H9 (cell line): Measurements from ENCODE around the gene FERMT2. TPM values are rescaled to one million over a fixed set of nuclear protein-coding genes. Genes with fewer than 3 reads are reported as not detected.

Source experiments
- DNase-seq: peaks from one replicate; pipeline ENCODE4 v3.0.0-alpha.2; 2017
- H2AFZ ChIP-seq: one replicate; pipeline ENCODE4 v1.6.1; 2013; ENCODE audit warnings: mild to moderate bottlenecking, low read length, control low read depth, moderate library complexity
- H2AK5ac ChIP-seq: 2 replicates; pipeline ENCODE4 v1.6.1; 2013; ENCODE audit warnings: low read length, control low read depth, mixed read lengths; ENCODE audit not compliant: insufficient read length
- H2BK120ac ChIP-seq: one replicate; pipeline ENCODE4 v1.6.1; 2013; ENCODE audit warnings: low read depth, mild to moderate bottlenecking, low read length, control low read depth, inconsistent platforms; ENCODE audit not compliant: poor library complexity, severe bottlenecking
- H2BK12ac ChIP-seq: 2 replicates; pipeline ENCODE4 v1.6.1; 2013; ENCODE audit warnings: low read length, control low read depth, mixed read lengths, low read depth; ENCODE audit not compliant: insufficient read length
- H2BK15ac ChIP-seq: 2 replicates; pipeline ENCODE4 v1.6.1; 2013; ENCODE audit warnings: low read depth, low read length, control low read depth
- H2BK20ac ChIP-seq: one replicate; pipeline ENCODE4 v1.6.1; 2013; ENCODE audit warnings: low read depth, mild to moderate bottlenecking, low read length, control low read depth, inconsistent platforms; ENCODE audit not compliant: poor library complexity, severe bottlenecking
- H2BK5ac ChIP-seq: 2 replicates; pipeline ENCODE4 v1.6.1; 2013; ENCODE audit warnings: low read length, control low read depth, mixed read lengths; ENCODE audit not compliant: insufficient read length
- H3K14ac ChIP-seq: 2 replicates; pipeline ENCODE4 v1.6.1; 2013; ENCODE audit warnings: low read length, control low read depth; ENCODE audit not compliant: insufficient read depth
- H3K18ac ChIP-seq: 2 replicates; pipeline ENCODE4 v1.6.1; 2013; ENCODE audit warnings: low read depth, mild to moderate bottlenecking, mixed read lengths, low read length, control low read depth; ENCODE audit not compliant: insufficient read length
- H3K23ac ChIP-seq: 2 replicates; pipeline ENCODE4 v1.6.1; 2013; ENCODE audit warnings: low read length, control low read depth, mixed read lengths, low read depth; ENCODE audit not compliant: insufficient read length
- H3K23me2 ChIP-seq: 2 replicates; pipeline ENCODE4 v1.6.1; 2013; ENCODE audit warnings: low read depth, mild to moderate bottlenecking, mixed read lengths, low read length, control low read depth; ENCODE audit not compliant: insufficient read length, poor library complexity, severe bottlenecking
- H3K27ac ChIP-seq: 2 replicates; pipeline ENCODE4 v1.5.1; 2013; ENCODE audit warnings: low read length, control low read depth, mixed read lengths, low read depth; ENCODE audit not compliant: insufficient read length
- H3K27me3 ChIP-seq: 2 replicates; pipeline ENCODE4 v1.6.1; 2013; ENCODE audit warnings: low read length, control low read depth, inconsistent platforms; ENCODE audit not compliant: insufficient read depth
- H3K4ac ChIP-seq: 2 replicates; pipeline ENCODE4 v1.6.1; 2013; ENCODE audit warnings: low read depth, mild to moderate bottlenecking, control low read depth, inconsistent platforms, low read length, moderate library complexity
- H3K4me1 ChIP-seq: 2 replicates; pipeline ENCODE4 v1.6.1; 2013; ENCODE audit warnings: low read length, control low read depth, inconsistent platforms; ENCODE audit not compliant: insufficient read depth
- H3K4me2 ChIP-seq: 2 replicates; pipeline ENCODE4 v1.6.1; 2013; ENCODE audit warnings: low read length, control low read depth, mixed read lengths; ENCODE audit not compliant: insufficient read length, insufficient read depth
- H3K56ac ChIP-seq: 2 replicates; pipeline ENCODE4 v1.6.1; 2013; ENCODE audit warnings: low read depth, mild to moderate bottlenecking, mixed read lengths, low read length, control low read depth; ENCODE audit not compliant: insufficient read length
- H3K79me1 ChIP-seq: 2 replicates; pipeline ENCODE4 v1.6.1; 2013; ENCODE audit warnings: low read depth, mild to moderate bottlenecking, moderate library complexity, low read length, control low read depth, inconsistent platforms; ENCODE audit not compliant: insufficient read depth, poor library complexity, severe bottlenecking
- H3K79me2 ChIP-seq: 2 replicates; pipeline ENCODE4 v1.6.1; 2013; ENCODE audit warnings: low read length, control low read depth, inconsistent platforms; ENCODE audit not compliant: insufficient read depth
- H3K9ac ChIP-seq: 2 replicates; pipeline ENCODE4 v1.6.1; 2013; ENCODE audit warnings: low read length, control low read depth, mixed read lengths; ENCODE audit not compliant: insufficient read length; ENCODE audit errors: extremely low read depth
- H3K9me3 ChIP-seq: one replicate; pipeline ENCODE4 v1.6.1; 2013; ENCODE audit warnings: low read depth, low read length, inconsistent platforms; ENCODE audit not compliant: control insufficient read depth
- H3T11ph ChIP-seq: one replicate; pipeline ENCODE4 v1.6.1; 2013; ENCODE audit warnings: mild to moderate bottlenecking, low read length, control low read depth, inconsistent platforms
- H4K20me1 ChIP-seq: one replicate; pipeline ENCODE4 v1.6.1; 2013; ENCODE audit not compliant: control insufficient read depth, insufficient read length, insufficient read depth
- H4K5ac ChIP-seq: 2 replicates; pipeline ENCODE4 v1.6.1; 2013; ENCODE audit warnings: low read depth, mild to moderate bottlenecking, mixed read lengths, low read length, control low read depth; ENCODE audit not compliant: insufficient read length
- H4K8ac ChIP-seq: replicated peaks from 2 replicates; pipeline ENCODE4 v1.6.1; 2013; ENCODE audit warnings: low read length, control low read depth, mixed read lengths, low read depth; ENCODE audit not compliant: insufficient read length
- H4K91ac ChIP-seq: 2 replicates; pipeline ENCODE4 v1.6.1; 2013; ENCODE audit warnings: low read depth, mild to moderate bottlenecking, moderate library complexity, mixed read lengths, low read length, control low read depth; ENCODE audit not compliant: insufficient read length
- H3K27ac Mint-ChIP-seq, 3 experiments: 2 replicates in 2 of 3; 3 replicates in 1 of 3; pipeline ENCODE4 v1.8.0; 2020 to 2021; ENCODE audit warnings: mixed read lengths in 3 of 3, mild to moderate bottlenecking in 1 of 3, moderate library complexity in 1 of 3
- H3K27me3 Mint-ChIP-seq: 2 replicates; pipeline ENCODE4 v1.8.0; 2021; ENCODE audit warnings: low read depth, mild to moderate bottlenecking, moderate library complexity, mixed read lengths
- H3K36me3 Mint-ChIP-seq, 3 experiments: 2 replicates in 2 of 3; 3 replicates in 1 of 3; pipeline ENCODE4 v1.8.0; 2020 to 2021; ENCODE audit warnings: low read depth in 3 of 3, mixed read lengths in 3 of 3; ENCODE audit not compliant: insufficient read depth in 1 of 3
- H3K4me1 Mint-ChIP-seq, 2 experiments: 2 replicates each; pipeline ENCODE4 v1.8.0; 2020; ENCODE audit warnings: mixed read lengths in 2 of 2
- H3K4me3 Mint-ChIP-seq, 2 experiments: 2 replicates in 1 of 2; 3 replicates in 1 of 2; pipeline ENCODE4 v1.8.0; 2020 to 2021; ENCODE audit warnings: mild to moderate bottlenecking in 2 of 2, mixed read lengths in 2 of 2, moderate library complexity in 1 of 2
- H3K9me3 Mint-ChIP-seq, 2 experiments: 2 replicates in 1 of 2; 3 replicates in 1 of 2; pipeline ENCODE4 v1.8.0; 2020; ENCODE audit warnings: mild to moderate bottlenecking in 2 of 2, mixed read lengths in 2 of 2, moderate library complexity in 1 of 2
- CTCF ChIP-seq: fragments of 200-600 bp; sonication (generic); conservative IDR thresholded peaks from 3 replicates; pipeline ENCODE4 v1.8.0; 2021; ENCODE audit warnings: antibody characterized with exemption, mild to moderate bottlenecking
- WGBS: extraction: QIAGEN DNeasy Blood & Tissue Kit; methylation state at CpG from one replicate; pipeline ENCODE4 v1.1.7; 2013; ENCODE audit warnings: missing lambda C conversion rate, low lambda C conversion rate, mixed read lengths; ENCODE audit not compliant: insufficient read length; ENCODE audit errors: extremely low coverage; 5-methylcytosine and 5-hydroxymethylcytosine counted together
- total RNA-seq: library from RNA; stranded (reverse); gene quantifications from 2 replicates; pipeline ENCODE4 v1.2.1, GENCODE V29; 2021

The FERMT2 gene
- total RNA-seq, 1 experiment from 2014 or later, result 128 TPM

- Histone ChIP-seq H3T11ph (no peak overlapping the region), H3K4me1 (no peaks in the 10 kb centered on the region; the same call in 1 of the 2 replicates), H3K23me2 (no peaks in the 10 kb centered on the region), H3K27ac (no peak overlapping the region), H3K18ac (no peak overlapping the region), H2BK15ac (no peak overlapping the region), H3K27me3 (no peaks in the 10 kb centered on the region), H3K9ac (no peak overlapping the region), H2AK5ac (no peak overlapping the region), H3K79me1 (no peaks in the 10 kb centered on the region), H3K9me3 (no peaks in the 10 kb centered on the region), H4K5ac (no peak overlapping the region), H4K20me1 (no peaks in the 10 kb centered on the region), H3K23ac (no peak overlapping the region), H2BK12ac (no peak overlapping the region), H2BK120ac (no peak overlapping the region), H2AFZ (no peak overlapping the region), H3K14ac (no peak overlapping the region), H3K56ac (no peak overlapping the region), H2BK5ac (no peak overlapping the region), H4K91ac (no peak overlapping the region), H2BK20ac (no peak overlapping the region), H4K8ac (no peak overlapping the region), H3K4ac (no peak overlapping the region), H3K79me2 (no peaks in the 10 kb centered on the region), H3K4me2 (no peak overlapping the region)
- H3K9me3 Mint-ChIP-seq, result no peaks in the 10 kb centered on the region
- H3K27ac Mint-ChIP-seq, result no peak overlapping the region
- no peak overlapping the region for H3K4me3 Mint-ChIP-seq
- WGBS, result no CpG with 5 or more reads among the region's 1 CpG
- peaks cover 1 to 3% of the 10 kb centered on the region in 2 experiments for H3K4me1 Mint-ChIP-seq
- no peaks in the 10 kb centered on the region for H3K27me3 Mint-ChIP-seq
- no peak for TF ChIP-seq CTCF
- DNase-seq, result no peak
- H3K36me3 Mint-ChIP-seq, result no peaks in the 10 kb centered on the region; a peak in 1 of 7 replicates
These were observed 45.1 kb upstream of the FERMT2 start for GRCh38 chr14:52995998-52996397.
